Activated T-cell treated with anti-CD3 and anti-CD28 coated beads for 24 hours (primary cell): ENCODE results near the gene MEGF6.

ENCODE experiments used
- DNase-seq: peaks from one replicate; pipeline ENCODE4 v3.0.0-alpha.2; 2020; ENCODE audit warnings: low read depth

The MEGF6 gene

DNA sequence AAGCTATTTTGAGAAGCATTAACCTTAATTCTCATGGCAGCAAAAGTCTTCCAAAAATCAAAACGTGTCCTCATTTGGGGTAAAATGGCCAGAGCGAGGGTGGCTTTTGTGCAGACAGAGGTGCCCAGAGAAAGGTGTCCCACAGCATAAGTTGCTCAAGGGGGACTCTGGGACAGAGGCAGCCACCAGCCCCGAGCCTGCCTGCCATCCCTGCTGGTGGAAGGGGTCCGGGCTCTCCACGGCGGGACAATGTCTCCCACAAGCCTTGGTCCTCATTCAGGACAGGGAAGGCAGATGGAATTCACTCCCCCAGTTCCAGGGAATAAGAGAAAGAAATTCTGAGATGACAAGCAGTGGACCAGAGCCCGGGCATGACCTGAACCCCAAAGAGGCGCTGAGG is 169.4 kb downstream of the MEGF6 start:
- no peak for DNase-seq

- no peak for DNase-seq
These were observed 169.9 kb downstream of the MEGF6 start for GRCh38 chr1:3441410-3441847.

GRCh38 chr1:3440711-3441409 is 170.4 kb downstream of the MEGF6 start:
- DNase-seq: no peak

- DNase-seq: no peak
These were observed 171.0 kb downstream of the MEGF6 start for GRCh38 chr1:3440300-3440681.
